GM10266 (cell line): Measurements from ENCODE around the gene CELA1.
A peak's percentile ranks its signal among the peaks of the same experiment; 100 is the strongest.

Source experiments
- DNase-seq: peaks from one replicate; pipeline ENCODE4 v3.0.0; 2012; ENCODE audit errors: extremely low spot score
- TF ChIP-seq, protein P1 (sequence below): IDR thresholded peaks from 2 replicates; pipeline ENCODE4 v1.5.1; 2012; ENCODE audit warnings: mild to moderate bottlenecking, low read depth; ENCODE audit not compliant: control insufficient read depth, insufficient read depth; ENCODE audit errors: missing control alignments

The CELA1 gene

GRCh38 chr12:51373187-51373586, 26.7 kb upstream of the CELA1 start:
- TF ChIP-seq, protein P1, sequence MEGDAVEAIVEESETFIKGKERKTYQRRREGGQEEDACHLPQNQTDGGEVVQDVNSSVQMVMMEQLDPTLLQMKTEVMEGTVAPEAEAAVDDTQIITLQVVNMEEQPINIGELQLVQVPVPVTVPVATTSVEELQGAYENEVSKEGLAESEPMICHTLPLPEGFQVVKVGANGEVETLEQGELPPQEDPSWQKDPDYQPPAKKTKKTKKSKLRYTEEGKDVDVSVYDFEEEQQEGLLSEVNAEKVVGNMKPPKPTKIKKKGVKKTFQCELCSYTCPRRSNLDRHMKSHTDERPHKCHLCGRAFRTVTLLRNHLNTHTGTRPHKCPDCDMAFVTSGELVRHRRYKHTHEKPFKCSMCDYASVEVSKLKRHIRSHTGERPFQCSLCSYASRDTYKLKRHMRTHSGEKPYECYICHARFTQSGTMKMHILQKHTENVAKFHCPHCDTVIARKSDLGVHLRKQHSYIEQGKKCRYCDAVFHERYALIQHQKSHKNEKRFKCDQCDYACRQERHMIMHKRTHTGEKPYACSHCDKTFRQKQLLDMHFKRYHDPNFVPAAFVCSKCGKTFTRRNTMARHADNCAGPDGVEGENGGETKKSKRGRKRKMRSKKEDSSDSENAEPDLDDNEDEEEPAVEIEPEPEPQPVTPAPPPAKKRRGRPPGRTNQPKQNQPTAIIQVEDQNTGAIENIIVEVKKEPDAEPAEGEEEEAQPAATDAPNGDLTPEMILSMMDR, result no peak
- DNase-seq, result no peak

GRCh38 chr12:51372021-51372420, 25.5 kb upstream of the CELA1 start:
- no peak for DNase-seq
- TF ChIP-seq, protein P1, result peak; percentile 24

DNA sequence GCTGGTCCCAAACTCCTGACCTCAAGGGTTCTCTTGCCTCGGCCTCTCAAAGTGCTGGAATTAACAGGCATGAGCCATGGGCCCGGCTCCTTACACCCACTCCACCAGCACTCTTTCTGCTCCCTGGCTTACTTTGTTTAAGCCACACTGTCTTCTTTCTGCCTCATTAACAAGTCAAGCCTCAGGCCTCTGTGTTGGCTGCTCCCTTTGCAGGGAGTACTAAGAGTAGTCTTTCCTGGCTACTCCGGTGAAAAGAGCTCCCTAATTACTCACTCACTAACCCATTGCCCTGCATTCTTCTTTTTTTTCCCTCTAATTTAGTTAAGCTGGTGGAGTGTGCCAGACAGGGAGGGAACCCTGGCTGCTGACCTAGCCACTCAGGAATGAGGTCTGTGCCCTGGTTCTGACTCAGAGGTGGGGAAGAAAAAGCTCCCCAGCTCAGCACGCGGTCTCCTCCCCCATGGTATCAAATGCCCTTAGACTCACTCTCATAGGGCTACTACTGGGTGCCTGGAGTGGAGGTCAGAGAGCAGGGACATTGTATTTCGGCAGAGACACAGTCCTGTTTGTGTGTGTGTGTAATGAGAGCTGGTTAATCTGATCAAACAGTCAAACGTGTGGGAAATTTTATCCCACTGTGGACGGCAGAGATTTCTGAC, 24.9 kb upstream of the CELA1 start:
- TF ChIP-seq, protein P1, result no peak
- no peak for DNase-seq

- TF ChIP-seq, protein P1, result no peak
- no peak for DNase-seq
These were observed 24.2 kb upstream of the CELA1 start for GRCh38 chr12:51370667-51371066.

DNA sequence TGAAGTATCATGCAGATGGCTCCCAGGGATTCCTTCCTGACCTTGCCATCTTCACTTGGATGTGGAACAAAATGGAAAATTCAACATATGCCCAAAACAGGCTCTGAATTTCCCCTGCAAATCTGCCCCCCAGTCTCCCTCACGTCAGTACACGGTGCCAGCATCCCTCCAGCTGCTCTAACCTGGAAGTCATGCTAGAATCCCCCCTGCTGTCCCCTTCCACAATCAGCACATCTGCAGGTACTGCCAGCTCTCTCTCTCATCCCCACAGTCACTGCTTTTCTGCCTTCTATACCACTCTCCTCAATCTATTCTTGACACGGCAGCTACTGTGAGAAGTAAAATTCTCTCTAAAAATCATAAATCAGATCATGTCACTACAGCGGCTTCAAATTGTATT, 23.1 kb upstream of the CELA1 start:
- DNase-seq, result no peak
- TF ChIP-seq, protein P1, result no peak

DNA sequence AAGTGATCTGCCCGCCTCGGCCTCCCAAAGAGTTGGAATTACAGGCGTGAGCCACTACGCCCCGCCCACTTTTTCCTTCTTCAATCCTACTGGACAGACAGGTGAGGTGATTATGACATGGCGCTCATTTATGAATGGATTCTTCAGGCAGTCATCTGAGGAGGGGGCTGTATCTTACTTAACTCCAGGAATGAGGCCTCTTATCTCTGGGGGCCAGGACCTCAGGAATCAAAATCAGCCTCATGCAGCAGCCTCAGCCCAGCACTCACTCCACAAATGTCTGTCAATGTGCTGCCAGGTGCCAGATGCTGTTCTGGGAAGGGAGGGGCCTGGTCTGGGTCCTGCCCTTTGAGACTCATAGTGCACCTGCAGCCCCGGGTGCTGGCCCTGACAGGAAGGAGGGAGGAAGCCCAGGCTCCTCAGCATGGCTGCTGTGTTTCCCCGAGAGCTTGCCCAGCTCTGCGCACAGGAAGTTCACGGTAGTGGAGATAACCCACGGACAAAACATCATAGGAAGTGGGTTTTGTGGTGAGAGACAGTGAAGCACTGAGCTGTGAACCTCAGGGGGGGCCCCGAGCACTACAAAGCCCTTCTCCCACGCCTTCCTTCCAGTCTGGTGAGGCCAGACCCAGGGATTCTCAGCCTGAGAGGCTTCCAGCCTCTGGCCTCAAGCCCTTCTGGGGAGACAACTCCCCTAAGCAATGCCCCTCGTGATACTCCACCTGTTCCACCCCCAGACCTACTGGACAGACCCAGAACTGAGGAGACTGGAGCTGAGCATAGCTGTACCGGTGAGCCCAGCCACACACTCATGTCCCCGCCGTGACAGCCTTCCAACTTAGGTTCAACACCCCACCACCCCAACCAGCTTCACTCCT, 22.4 kb upstream of the CELA1 start:
- peak; percentile 95 for DNase-seq

More for the DNA sequence above, 22.4 kb upstream of the CELA1 start:
- TF ChIP-seq, protein P1, result no peak
